ENCODE data around the gene FAM107B.

DNA sequence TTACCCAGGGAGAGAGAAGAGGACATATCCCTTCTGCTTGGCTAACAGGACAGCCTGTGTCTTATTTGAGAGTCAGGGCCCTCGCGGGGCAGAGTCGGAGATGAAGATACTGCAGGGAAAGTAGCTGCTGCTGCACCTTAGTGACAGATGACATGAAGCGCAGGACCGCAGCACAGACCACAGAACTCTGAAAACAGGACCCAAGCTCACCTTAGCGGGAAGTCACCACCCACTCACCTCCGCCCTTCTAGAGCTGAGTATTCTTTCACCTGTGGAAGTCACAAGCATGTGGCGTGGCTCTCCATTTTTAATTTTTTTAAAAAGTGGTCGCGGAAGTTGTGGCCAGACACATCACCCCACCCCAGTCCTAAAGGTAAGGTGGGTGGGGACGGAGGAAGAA lies 191.4 kb downstream of the FAM107B start:
- TF ChIP-seq CTCF (conservative IDR thresholded peaks at IDR 0.05) (no peak), EZH2 (IDR thresholded peaks at IDR 0.05; ENCODE audit: low read depth) (no peak)

Measured in PC-9 (cell line).